Measurements from ENCODE around the gene MYO15A.

- TF ChIP-seq, protein P1, sequence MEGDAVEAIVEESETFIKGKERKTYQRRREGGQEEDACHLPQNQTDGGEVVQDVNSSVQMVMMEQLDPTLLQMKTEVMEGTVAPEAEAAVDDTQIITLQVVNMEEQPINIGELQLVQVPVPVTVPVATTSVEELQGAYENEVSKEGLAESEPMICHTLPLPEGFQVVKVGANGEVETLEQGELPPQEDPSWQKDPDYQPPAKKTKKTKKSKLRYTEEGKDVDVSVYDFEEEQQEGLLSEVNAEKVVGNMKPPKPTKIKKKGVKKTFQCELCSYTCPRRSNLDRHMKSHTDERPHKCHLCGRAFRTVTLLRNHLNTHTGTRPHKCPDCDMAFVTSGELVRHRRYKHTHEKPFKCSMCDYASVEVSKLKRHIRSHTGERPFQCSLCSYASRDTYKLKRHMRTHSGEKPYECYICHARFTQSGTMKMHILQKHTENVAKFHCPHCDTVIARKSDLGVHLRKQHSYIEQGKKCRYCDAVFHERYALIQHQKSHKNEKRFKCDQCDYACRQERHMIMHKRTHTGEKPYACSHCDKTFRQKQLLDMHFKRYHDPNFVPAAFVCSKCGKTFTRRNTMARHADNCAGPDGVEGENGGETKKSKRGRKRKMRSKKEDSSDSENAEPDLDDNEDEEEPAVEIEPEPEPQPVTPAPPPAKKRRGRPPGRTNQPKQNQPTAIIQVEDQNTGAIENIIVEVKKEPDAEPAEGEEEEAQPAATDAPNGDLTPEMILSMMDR (IDR thresholded peaks at IDR 0.05): no peak
- no peak for TF ChIP-seq POLR2A (IDR thresholded peaks at IDR 0.05)
Measured at GRCh38 chr17:18225121-18225641, 116.6 kb downstream of the MYO15A start, which contains the start of gene LLGL1.

Data from stomach (tissue), 4 donors.